HepG2 (cell line): ENCODE data around the gene CEP20. TPM values are rescaled to one million over a fixed set of nuclear protein-coding genes. Genes with fewer than 3 reads are reported as not detected.

Source experiments
- ERF ChIP-seq: IDR thresholded peaks from 2 replicates; pipeline ENCODE4 v1.6.1; 2018; ENCODE audit warnings: missing biosample characterization, missing genetic modification reagents
- MAF1 ChIP-seq: sonication (generic); formaldehyde crosslinking; IDR thresholded peaks from 2 replicates; pipeline ENCODE4 v1.5.0; 2020; ENCODE audit warnings: missing genetic modification reagents, borderline replicate concordance
- RBM22 ChIP-seq: fragments of 200-400 bp; formaldehyde crosslinking; optimal IDR thresholded peaks from 2 replicates; pipeline ENCODE3; 2017; ENCODE audit warnings: mild to moderate bottlenecking, low read length, moderate library complexity
- REXO4 ChIP-seq: sonication (generic); formaldehyde crosslinking; IDR thresholded peaks from 2 replicates; pipeline ENCODE4 v1.8.0; 2022; ENCODE audit warnings: missing genetic modification reagents, mild to moderate bottlenecking, borderline replicate concordance
- SALL2 ChIP-seq: sonication (generic); formaldehyde crosslinking; IDR thresholded peaks from 2 replicates; pipeline ENCODE4 v1.8.1; 2023; ENCODE audit warnings: mild to moderate bottlenecking, missing genetic modification reagents, inconsistent platforms
- SYNCRIP ChIP-seq: fragments of 200-400 bp; formaldehyde crosslinking; IDR thresholded peaks from 2 replicates; pipeline ENCODE4 v1.6.1; 2018; ENCODE audit warnings: mild to moderate bottlenecking, low read depth, low read length; ENCODE audit not compliant: insufficient read depth
- ZBTB7B ChIP-seq: sonication (generic); formaldehyde crosslinking; IDR thresholded peaks from 2 replicates; pipeline ENCODE4 v1.4.0; 2020; ENCODE audit warnings: missing genetic modification reagents
- ZNF251 ChIP-seq: sonication (generic); formaldehyde crosslinking; IDR thresholded peaks from 2 replicates; pipeline ENCODE4 v1.9.0; 2021; ENCODE audit warnings: mild to moderate bottlenecking, missing genetic modification reagents
- ZNF362 ChIP-seq: sonication (generic); formaldehyde crosslinking; IDR thresholded peaks from 2 replicates; pipeline ENCODE4 v1.4.0; 2020; ENCODE audit warnings: missing genetic modification reagents, mild to moderate bottlenecking, borderline replicate concordance
- ZNF496 ChIP-seq: sonication (generic); formaldehyde crosslinking; IDR thresholded peaks from 2 replicates; pipeline ENCODE4 v1.8.1; 2023; ENCODE audit warnings: mild to moderate bottlenecking, moderate library complexity, missing genetic modification reagents; ENCODE audit not compliant: insufficient replicate concordance
- ZNF501 ChIP-seq: sonication (generic); formaldehyde crosslinking; IDR thresholded peaks from 2 replicates; pipeline ENCODE4 v1.5.1; 2020; ENCODE audit warnings: mild to moderate bottlenecking, moderate library complexity, missing genetic modification reagents
- ZNF615 ChIP-seq: sonication (generic); formaldehyde crosslinking; IDR thresholded peaks from 2 replicates; pipeline ENCODE4 v1.5.0; 2020; ENCODE audit warnings: mild to moderate bottlenecking, missing genetic modification reagents, borderline replicate concordance
- ZNF75D ChIP-seq: sonication (generic); formaldehyde crosslinking; IDR thresholded peaks from 2 replicates; pipeline ENCODE4 v1.8.1; 2023; ENCODE audit warnings: missing genetic modification reagents, mild to moderate bottlenecking, borderline replicate concordance
- ZNF776 ChIP-seq: sonication (generic); formaldehyde crosslinking; IDR thresholded peaks from 2 replicates; pipeline ENCODE4 v1.4.0; 2020; ENCODE audit warnings: mild to moderate bottlenecking, missing genetic modification reagents
- ZNF878 ChIP-seq: sonication (generic); formaldehyde crosslinking; IDR thresholded peaks from 2 replicates; pipeline ENCODE4 v1.8.1; 2023; ENCODE audit warnings: mild to moderate bottlenecking, missing genetic modification reagents, moderate library complexity
- polyA plus RNA-seq, 8 experiments: library from polyadenylated mRNA; depleted of rRNA in 3 of 8; stranded (reverse) in 7 of 8; unstranded in 1 of 8; fragments of >200 nt; fragmentation: Illumina TruSeq in 4 of 8; extraction: Trizol in 4 of 8; gene quantifications; 2 replicates each; pipeline versions ENCODE4 v1.2.1 to v1.2.3, GENCODE V29; 2011 to 2016; ENCODE audit warnings: low read depth in 4 of 8, missing spikeins in 1 of 8, mixed read lengths in 1 of 8; ENCODE audit not compliant: insufficient read depth in 1 of 8
- total RNA-seq, 5 experiments: library from RNA; depleted of rRNA; stranded (reverse); fragments of >200 nt; fragmentation: Illumina TruSeq; extraction: Trizol; gene quantifications; 2 replicates each; pipeline ENCODE4 v1.2.3, GENCODE V29; 2016; ENCODE audit warnings: low read depth in 1 of 5
- TF ChIP-seq, protein P1 (sequence below): sonication (generic); formaldehyde crosslinking; IDR thresholded peaks from 2 replicates; pipeline ENCODE4 v1.5.1; 2020; ENCODE audit warnings: mild to moderate bottlenecking, missing genetic modification reagents, borderline replicate concordance
- TF ChIP-seq, protein P2 (sequence below): sonication (generic); formaldehyde crosslinking; IDR thresholded peaks from 2 replicates; pipeline ENCODE4 v1.5.0; 2020; ENCODE audit warnings: missing genetic modification reagents
- TF ChIP-seq, protein P3 (sequence below): sonication (generic); formaldehyde crosslinking; IDR thresholded peaks from 2 replicates; pipeline ENCODE4 v1.8.1; 2023; ENCODE audit warnings: missing genetic modification reagents, inconsistent platforms, borderline replicate concordance
- TF ChIP-seq, protein P4 (sequence below): IDR thresholded peaks from 2 replicates; pipeline ENCODE4 v1.6.1; 2016; ENCODE audit warnings: mild to moderate bottlenecking

The CEP20 gene
- total and polyA plus RNA-seq, 2 of the 13 experiments (the other 11 are each of a cell fraction or from before 2014, with no cell fraction given), result 53.0 to 54.1 TPM

DNA sequence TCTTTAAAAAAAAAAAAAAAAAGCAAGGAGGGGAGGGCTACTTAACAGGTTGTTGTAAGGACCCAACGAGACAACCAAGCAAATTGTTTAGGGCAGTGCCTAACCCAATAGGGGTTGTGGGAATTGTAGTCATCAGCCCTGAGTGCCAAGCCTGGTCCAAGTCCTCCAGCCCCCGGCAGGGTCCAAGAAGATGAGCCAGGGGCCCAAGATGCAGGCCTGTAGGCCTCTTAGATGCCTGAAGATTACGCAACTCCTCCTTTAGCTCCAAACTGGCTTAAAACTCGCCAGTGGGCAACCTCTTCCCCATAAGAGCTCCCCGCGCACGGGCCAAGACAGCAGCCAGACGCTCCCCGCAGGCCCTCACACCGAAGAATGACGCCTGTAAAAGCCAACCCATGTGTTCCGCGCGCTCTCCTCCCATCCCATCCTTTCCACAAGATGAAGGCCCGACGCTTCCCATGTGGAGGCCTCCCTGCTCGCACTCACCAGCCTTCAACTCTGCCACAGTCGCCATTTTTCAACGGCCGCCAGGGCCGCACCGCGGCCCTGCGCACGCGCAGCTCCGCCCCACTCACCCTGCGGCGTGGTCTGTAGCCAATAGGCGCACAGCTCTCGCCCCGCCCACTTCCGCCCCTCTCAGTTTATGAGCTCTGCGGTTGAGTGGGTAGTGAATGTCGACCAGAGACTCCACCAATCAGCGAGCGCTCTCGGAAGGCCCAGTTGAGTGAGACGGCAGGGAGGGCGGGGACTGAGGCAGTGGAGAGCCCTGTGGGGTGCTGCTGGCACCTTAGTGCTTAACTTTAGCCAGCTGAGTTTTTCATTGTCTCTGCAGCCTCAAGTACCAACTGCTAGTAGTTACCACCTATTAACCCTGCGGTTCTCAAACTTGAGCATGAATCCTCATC, at the start of gene CEP20 (continued):
- TF ChIP-seq MAF1, result no peak
- TF ChIP-seq, protein P1, sequence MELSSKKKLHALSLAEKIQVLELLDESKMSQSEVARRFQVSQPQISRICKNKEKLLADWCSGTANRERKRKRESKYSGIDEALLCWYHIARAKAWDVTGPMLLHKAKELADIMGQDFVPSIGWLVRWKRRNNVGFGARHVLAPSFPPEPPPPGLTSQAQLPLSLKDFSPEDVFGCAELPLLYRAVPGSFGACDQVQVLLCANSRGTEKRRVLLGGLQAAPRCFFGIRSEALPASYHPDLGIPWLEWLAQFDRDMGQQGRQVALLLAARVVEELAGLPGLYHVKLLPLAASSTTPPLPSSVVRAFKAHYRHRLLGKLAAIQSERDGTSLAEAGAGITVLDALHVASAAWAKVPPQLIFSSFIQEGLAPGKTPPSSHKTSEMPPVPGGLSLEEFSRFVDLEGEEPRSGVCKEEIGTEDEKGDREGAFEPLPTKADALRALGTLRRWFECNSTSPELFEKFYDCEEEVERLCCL, result no peak
- 0 out of 2 replicates have a peak, but pooled peaks have one; percentile 50 for TF ChIP-seq ZNF776 (CRISPR knock-in tag)
- no peak for TF ChIP-seq SYNCRIP
- no peak for TF ChIP-seq RBM22
- TF ChIP-seq ZNF878 (CRISPR knock-in tag), result no peak
- TF ChIP-seq, protein P2, sequence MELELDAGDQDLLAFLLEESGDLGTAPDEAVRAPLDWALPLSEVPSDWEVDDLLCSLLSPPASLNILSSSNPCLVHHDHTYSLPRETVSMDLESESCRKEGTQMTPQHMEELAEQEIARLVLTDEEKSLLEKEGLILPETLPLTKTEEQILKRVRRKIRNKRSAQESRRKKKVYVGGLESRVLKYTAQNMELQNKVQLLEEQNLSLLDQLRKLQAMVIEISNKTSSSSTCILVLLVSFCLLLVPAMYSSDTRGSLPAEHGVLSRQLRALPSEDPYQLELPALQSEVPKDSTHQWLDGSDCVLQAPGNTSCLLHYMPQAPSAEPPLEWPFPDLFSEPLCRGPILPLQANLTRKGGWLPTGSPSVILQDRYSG (CRISPR knock-in tag), result peak; percentile 96
- TF ChIP-seq, protein P3, sequence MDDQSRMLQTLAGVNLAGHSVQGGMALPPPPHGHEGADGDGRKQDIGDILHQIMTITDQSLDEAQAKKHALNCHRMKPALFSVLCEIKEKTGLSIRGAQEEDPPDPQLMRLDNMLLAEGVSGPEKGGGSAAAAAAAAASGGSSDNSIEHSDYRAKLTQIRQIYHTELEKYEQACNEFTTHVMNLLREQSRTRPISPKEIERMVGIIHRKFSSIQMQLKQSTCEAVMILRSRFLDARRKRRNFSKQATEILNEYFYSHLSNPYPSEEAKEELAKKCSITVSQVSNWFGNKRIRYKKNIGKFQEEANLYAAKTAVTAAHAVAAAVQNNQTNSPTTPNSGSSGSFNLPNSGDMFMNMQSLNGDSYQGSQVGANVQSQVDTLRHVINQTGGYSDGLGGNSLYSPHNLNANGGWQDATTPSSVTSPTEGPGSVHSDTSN (CRISPR knock-in tag), result peak; percentile 60; the same call in 1 of the 2 replicates
- TF ChIP-seq SALL2 (CRISPR knock-in tag), result peak; percentile 37; the same call in 1 of the 2 replicates
- no peak for TF ChIP-seq ZNF615 (CRISPR knock-in tag)
- TF ChIP-seq, protein P4, sequence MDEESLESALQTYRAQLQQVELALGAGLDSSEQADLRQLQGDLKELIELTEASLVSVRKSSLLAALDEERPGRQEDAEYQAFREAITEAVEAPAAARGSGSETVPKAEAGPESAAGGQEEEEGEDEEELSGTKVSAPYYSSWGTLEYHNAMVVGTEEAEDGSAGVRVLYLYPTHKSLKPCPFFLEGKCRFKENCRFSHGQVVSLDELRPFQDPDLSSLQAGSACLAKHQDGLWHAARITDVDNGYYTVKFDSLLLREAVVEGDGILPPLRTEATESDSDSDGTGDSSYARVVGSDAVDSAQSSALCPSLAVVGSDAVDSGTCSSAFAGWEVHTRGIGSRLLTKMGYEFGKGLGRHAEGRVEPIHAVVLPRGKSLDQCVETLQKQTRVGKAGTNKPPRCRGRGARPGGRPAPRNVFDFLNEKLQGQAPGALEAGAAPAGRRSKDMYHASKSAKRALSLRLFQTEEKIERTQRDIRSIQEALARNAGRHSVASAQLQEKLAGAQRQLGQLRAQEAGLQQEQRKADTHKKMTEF (CRISPR knock-in tag), result peak; percentile 71
- peak; percentile 97 for TF ChIP-seq ZNF501 (CRISPR knock-in tag)
- no peak for TF ChIP-seq ZBTB7B (CRISPR knock-in tag)
- no peak for TF ChIP-seq ZNF496 (CRISPR knock-in tag)
- no peak for TF ChIP-seq REXO4 (CRISPR knock-in tag)
- no peak for TF ChIP-seq ZNF362 (CRISPR knock-in tag)
- TF ChIP-seq ZNF251 (CRISPR knock-in tag), result no peak
- TF ChIP-seq ZNF75D (CRISPR knock-in tag), result peak; percentile 54; the same call in 1 of the 2 replicates
- peak; percentile 82 for TF ChIP-seq ERF (CRISPR knock-in tag)
